ENCODE results near the gene CABP2. TPM values are rescaled to one million over a fixed set of nuclear protein-coding genes. Genes with fewer than 3 reads are reported as not detected.
"Not testable (repeated sequence)": the region's sequence is repeated elsewhere in the genome, so short reads cannot be mapped to it uniquely, and the experiment has no call there.

The CABP2 gene
- total RNA-seq, 3 donors from 2014 or later (not counting 1 experiment from before 2014, with no cell fraction given), result not detected

DNA sequence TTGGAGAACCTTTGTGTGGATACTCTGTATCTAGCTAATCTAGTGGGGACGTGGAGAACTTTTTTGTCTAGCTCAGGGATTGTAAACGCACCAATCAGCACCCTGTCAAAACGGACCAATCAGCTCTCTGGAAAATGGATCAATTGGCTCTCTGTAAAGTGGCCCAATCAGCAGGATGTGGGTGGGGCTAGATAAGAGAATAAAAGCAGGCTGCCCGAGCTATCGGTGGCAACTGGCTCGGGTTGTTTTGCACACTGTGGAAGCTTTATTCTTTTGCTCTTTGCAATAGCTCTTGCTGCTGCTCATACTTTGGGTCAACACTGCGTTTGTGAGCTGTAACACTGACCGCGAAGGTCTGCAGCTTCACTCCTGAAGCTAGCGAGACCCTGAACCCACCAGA lies 46.6 kb downstream of the CABP2 start:
- H3K4me3 ChIP-seq (ENCODE audit: low read length); H3K9me3 ChIP-seq (ENCODE audit: control insufficient read depth, insufficient read depth, low read length); H3K4me1 ChIP-seq (ENCODE audit: control insufficient read depth, insufficient read depth, low read length); H3K27me3 ChIP-seq (ENCODE audit: control insufficient read depth, insufficient read depth, low read length); H3K4me1 Mint-ChIP-seq; H3K9me3 Mint-ChIP-seq; H3K4me3 Mint-ChIP-seq; H3K27ac ChIP-seq (ENCODE audit: low read length); H3K27ac Mint-ChIP-seq; intact Hi-C loops (cut with micrococcal nuclease); DNase-seq; ATAC-seq; H3K36me3 Mint-ChIP-seq; H3K27me3 Mint-ChIP-seq (ENCODE audit: low read depth in 2 of 2); H3K36me3 ChIP-seq (ENCODE audit: control insufficient read depth, insufficient read depth, low read length): not testable (repeated sequence)
- 93% methylated on average over 10 of the region's 10 CpGs for WGBS (ENCODE audit: insufficient coverage)

DNA sequence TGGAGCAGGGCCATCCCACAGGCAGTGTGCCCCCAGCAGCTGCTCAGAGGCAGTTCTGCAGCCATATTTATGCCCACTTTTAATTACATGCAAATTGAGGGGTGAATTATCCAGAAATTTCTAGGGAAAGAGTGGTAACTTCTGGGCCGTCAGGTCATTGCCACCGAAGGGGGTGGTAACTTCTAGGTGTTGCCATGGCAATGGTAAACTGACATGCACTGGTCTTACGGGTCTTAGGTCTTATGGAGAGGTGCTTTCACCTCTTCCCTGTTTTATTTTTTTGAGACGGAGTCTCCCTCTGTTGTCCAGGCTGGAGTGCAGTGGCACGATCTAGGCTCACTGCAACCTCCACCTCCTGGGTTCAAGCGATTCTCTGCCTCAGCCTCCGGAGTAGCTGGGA lies 50.4 kb downstream of the CABP2 start:
- H3K36me3 ChIP-seq (ENCODE audit: control insufficient read depth, insufficient read depth, low read length), result no peaks in the 10 kb centered on the region
- TF ChIP-seq, protein P1, sequence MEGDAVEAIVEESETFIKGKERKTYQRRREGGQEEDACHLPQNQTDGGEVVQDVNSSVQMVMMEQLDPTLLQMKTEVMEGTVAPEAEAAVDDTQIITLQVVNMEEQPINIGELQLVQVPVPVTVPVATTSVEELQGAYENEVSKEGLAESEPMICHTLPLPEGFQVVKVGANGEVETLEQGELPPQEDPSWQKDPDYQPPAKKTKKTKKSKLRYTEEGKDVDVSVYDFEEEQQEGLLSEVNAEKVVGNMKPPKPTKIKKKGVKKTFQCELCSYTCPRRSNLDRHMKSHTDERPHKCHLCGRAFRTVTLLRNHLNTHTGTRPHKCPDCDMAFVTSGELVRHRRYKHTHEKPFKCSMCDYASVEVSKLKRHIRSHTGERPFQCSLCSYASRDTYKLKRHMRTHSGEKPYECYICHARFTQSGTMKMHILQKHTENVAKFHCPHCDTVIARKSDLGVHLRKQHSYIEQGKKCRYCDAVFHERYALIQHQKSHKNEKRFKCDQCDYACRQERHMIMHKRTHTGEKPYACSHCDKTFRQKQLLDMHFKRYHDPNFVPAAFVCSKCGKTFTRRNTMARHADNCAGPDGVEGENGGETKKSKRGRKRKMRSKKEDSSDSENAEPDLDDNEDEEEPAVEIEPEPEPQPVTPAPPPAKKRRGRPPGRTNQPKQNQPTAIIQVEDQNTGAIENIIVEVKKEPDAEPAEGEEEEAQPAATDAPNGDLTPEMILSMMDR (IDR thresholded peaks at IDR 0.05), result no peak
- peaks cover 14% of the 10 kb centered on the region for H3K4me1 ChIP-seq (ENCODE audit: control insufficient read depth, insufficient read depth, low read length)
- Mint-ChIP-seq H3K4me1 (peaks cover 6 to 7% of the 10 kb centered on the region in 2 donors), H3K27me3 (ENCODE audit: low read depth in 2 of 2) (no peaks in the 10 kb centered on the region), H3K36me3 (no peaks in the 10 kb centered on the region), H3K9me3 (no peaks in the 10 kb centered on the region), H3K27ac (no peak overlapping the region), H3K4me3 (no peak overlapping the region)
- WGBS (ENCODE audit: insufficient coverage), result 83% methylated on average over 6 of the region's 7 CpGs
- no peak overlapping the region for H3K4me3 ChIP-seq (ENCODE audit: low read length)
- DNase-seq (no peak), ATAC-seq (no peak)
- no peaks in the 10 kb centered on the region for H3K9me3 ChIP-seq (ENCODE audit: control insufficient read depth, insufficient read depth, low read length)
- no peak overlapping the region for H3K27ac ChIP-seq (ENCODE audit: low read length)
- H3K27me3 ChIP-seq (ENCODE audit: control insufficient read depth, insufficient read depth, low read length), result no peaks in the 10 kb centered on the region
- intact Hi-C loops (cut with micrococcal nuclease), result no loop called here

DNA sequence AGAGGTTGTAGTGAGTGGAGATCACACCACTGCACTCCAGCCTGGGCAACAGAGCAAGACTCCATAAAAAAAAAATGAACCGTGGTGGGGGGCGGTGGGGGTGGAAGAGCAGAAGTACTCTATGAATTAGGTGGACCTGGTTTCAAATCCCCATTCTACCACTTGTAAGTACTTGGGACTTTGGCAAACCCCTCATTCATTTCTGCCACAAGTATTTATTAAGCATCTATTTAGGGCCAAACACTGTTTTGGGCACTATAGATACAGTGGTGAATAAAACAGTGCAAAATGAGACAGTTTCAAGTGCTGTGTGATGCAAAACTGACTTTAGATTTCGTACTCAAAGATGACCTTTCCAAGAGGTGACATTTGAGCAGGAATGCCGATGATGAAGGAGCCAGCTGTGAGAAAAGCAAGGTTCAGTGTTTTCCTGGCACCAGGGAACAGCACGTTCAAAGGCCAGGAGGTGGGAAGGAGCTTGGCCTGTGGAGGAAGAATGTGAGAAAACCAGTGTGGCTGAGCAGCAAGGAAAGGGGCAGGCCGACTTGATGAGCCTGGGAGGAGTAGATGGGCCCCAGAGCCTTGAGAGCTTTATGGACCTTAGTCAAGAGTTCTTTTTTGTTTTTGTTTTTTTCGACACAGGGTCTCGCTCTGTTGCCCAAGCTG lies 52.8 kb downstream of the CABP2 start:
- H3K4me1 Mint-ChIP-seq, result peaks cover 7 to 23% of the 10 kb centered on the region in 2 donors
- no peaks in the 10 kb centered on the region for H3K27me3 Mint-ChIP-seq (ENCODE audit: low read depth in 2 of 2)
- no peak for ATAC-seq
- H3K4me3 Mint-ChIP-seq, result no peak overlapping the region
- WGBS (ENCODE audit: insufficient coverage), result 90% methylated on average over 8 of the region's 8 CpGs
- peaks cover 6% of the 10 kb centered on the region for H3K36me3 ChIP-seq (ENCODE audit: control insufficient read depth, insufficient read depth, low read length)
- H3K27ac Mint-ChIP-seq, result no peak overlapping the region
- H3K9me3 ChIP-seq (ENCODE audit: control insufficient read depth, insufficient read depth, low read length), result no peaks in the 10 kb centered on the region
- TF ChIP-seq, protein P1 (IDR thresholded peaks at IDR 0.05), result no peak
- H3K27ac ChIP-seq (ENCODE audit: low read length), result no peak overlapping the region
- DNase-seq, result no peak
- intact Hi-C loops (cut with micrococcal nuclease), result no loop called here
- no peaks in the 10 kb centered on the region for H3K36me3 Mint-ChIP-seq
- H3K4me1 ChIP-seq (ENCODE audit: control insufficient read depth, insufficient read depth, low read length), result peaks cover 24% of the 10 kb centered on the region
- no peaks in the 10 kb centered on the region for H3K27me3 ChIP-seq (ENCODE audit: control insufficient read depth, insufficient read depth, low read length)
- H3K4me3 ChIP-seq (ENCODE audit: low read length), result no peak overlapping the region
- H3K9me3 Mint-ChIP-seq, result no peaks in the 10 kb centered on the region

DNA sequence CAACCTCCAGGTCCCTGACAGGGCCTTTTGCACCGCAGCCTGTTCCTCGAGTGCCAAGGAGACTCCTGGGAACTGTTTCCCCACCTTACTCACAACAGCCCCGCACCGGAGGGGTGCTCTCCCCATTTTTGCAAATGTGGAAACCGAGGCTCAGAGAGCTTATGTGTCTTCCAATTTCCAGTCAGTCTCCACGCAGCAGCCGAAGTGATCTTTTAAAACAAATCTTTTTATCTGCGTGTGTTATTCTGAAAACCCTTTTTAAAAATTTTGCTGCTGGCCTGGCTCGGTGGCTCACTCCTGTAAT lies 53.8 kb downstream of the CABP2 start:
- Histone ChIP-seq H3K27me3 (ENCODE audit: control insufficient read depth, insufficient read depth, low read length) (no peaks in the 10 kb centered on the region), H3K27ac (ENCODE audit: low read length) (peak overlapping the region; percentile 89), H3K4me1 (ENCODE audit: control insufficient read depth, insufficient read depth, low read length) (peaks cover 33% of the 10 kb centered on the region), H3K36me3 (ENCODE audit: control insufficient read depth, insufficient read depth, low read length) (peaks cover 6% of the 10 kb centered on the region), H3K4me3 (ENCODE audit: low read length) (peak overlapping the region; percentile 66), H3K9me3 (ENCODE audit: control insufficient read depth, insufficient read depth, low read length) (no peaks in the 10 kb centered on the region)
- ATAC-seq (no peak), DNase-seq (no peak)
- 22% methylated on average over 9 of the region's 9 CpGs for WGBS (ENCODE audit: insufficient coverage)
- intact Hi-C loops (cut with micrococcal nuclease), result loop anchor here (1.0 to 5.0 kb wide), 3 partner anchors 13 to 67 kb away; partner anchors contain the start of genes PPP1CA and TBC1D10C
- Mint-ChIP-seq H3K27ac (peak overlapping the region; percentile 78 to 82), H3K9me3 (no peaks in the 10 kb centered on the region), H3K4me3 (peak overlapping the region; percentile 72), H3K27me3 (ENCODE audit: low read depth in 2 of 2) (no peaks in the 10 kb centered on the region), H3K36me3 (no peaks in the 10 kb centered on the region), H3K4me1 (peaks cover 12 to 33% of the 10 kb centered on the region in 2 donors)
- TF ChIP-seq, protein P1 (IDR thresholded peaks at IDR 0.05), result no peak

Other genes starting within 250 kb of the CABP2 start
- 100 to 1,000 TPM; 212 to 316 (median 231) TPM for gene ANKRD13D, start 234.1 kb downstream of the CABP2 start, total RNA-seq
- 10 to 100 TPM; 34.3 to 42.7 (median 38.1) TPM for gene SSH3, start 219.9 kb downstream of the CABP2 start, total RNA-seq
- gene POLD4, start 169.9 kb downstream of the CABP2 start, total RNA-seq, result 10 to 100 TPM; 45.8 to 63.7 (median 60.5) TPM
- gene CLCF1, start 149.8 kb downstream of the CABP2 start, total RNA-seq, result 10 to 100 TPM in 2 of 3 donors, 1 to 10 TPM in 1; 9.8 to 13.4 (median 10.3) TPM
- gene RAD9A, start 131.5 kb downstream of the CABP2 start, total RNA-seq, result 10 to 100 TPM; 30.2 to 47.1 (median 37.3) TPM
- gene PPP1CA, start 121.6 kb downstream of the CABP2 start, total RNA-seq, result 100 to 1,000 TPM; 222 to 245 (median 233) TPM
- 100 to 1,000 TPM; 314 to 359 (median 342) TPM for gene TBC1D10C, start 119.4 kb downstream of the CABP2 start, total RNA-seq
- gene CARNS1, start 107.8 kb downstream of the CABP2 start, total RNA-seq, result 10 to 100 TPM; 25.0 to 29.0 (median 25.0) TPM
- 10 to 100 TPM; 81.0 to 89.6 (median 84.6) TPM for gene RPS6KB2, start 95.0 kb downstream of the CABP2 start, total RNA-seq
- gene PTPRCAP, start 85.8 kb downstream of the CABP2 start, total RNA-seq, result 100 to 1,000 TPM; 240 to 301 (median 269) TPM
- gene CORO1B, start 80.0 kb downstream of the CABP2 start, total RNA-seq, result 10 to 100 TPM in 2 of 3 donors, 1 to 10 TPM in 1; 9.7 to 16.2 (median 15.0) TPM
- gene GPR152, start 70.7 kb downstream of the CABP2 start, total RNA-seq, result under 1 TPM in 1 of 3 donors, not detected in 2; 0.25 TPM
- gene CABP4, start 68.1 kb downstream of the CABP2 start, total RNA-seq, result 10 to 100 TPM; 12.9 to 22.8 (median 21.3) TPM
- 10 to 100 TPM; 57.8 to 65.7 (median 61.2) TPM for gene TMEM134, start 54.2 kb downstream of the CABP2 start, total RNA-seq
- 100 to 1,000 TPM in 1 of 3 donors, 10 to 100 TPM in 2; 93.3 to 113 (median 98.1) TPM for gene AIP, start 40.4 kb downstream of the CABP2 start, total RNA-seq
- 100 to 1,000 TPM in 2 of 3 donors, 10 to 100 TPM in 1; 99.9 to 135 (median 123) TPM for gene PITPNM1, start 18.1 kb downstream of the CABP2 start, total RNA-seq
- gene CDK2AP2, start 15.3 kb downstream of the CABP2 start, total RNA-seq, result 10 to 100 TPM; 57.9 to 67.7 (median 65.5) TPM
- 100 to 1,000 TPM; 172 to 218 (median 212) TPM for gene GSTP1, start 60.4 kb upstream of the CABP2 start, total RNA-seq
- 100 to 1,000 TPM; 346 to 393 (median 360) TPM for gene NDUFV1, start 83.5 kb upstream of the CABP2 start, total RNA-seq
- 1 to 10 TPM; 1.7 to 5.2 (median 4.1) TPM for gene NUDT8, start 106.5 kb upstream of the CABP2 start, total RNA-seq
- gene TBX10, start 116.3 kb upstream of the CABP2 start, total RNA-seq, result not detected
- 1 to 10 TPM in 1 of 3 donors, under 1 TPM in 1, not detected in 1; 0.96 to 1.1 TPM for gene ACY3, start 127.3 kb upstream of the CABP2 start, total RNA-seq
- gene ALDH3B2, start 151.2 kb upstream of the CABP2 start, total RNA-seq, result not detected